NCI-H1694 treated with DMSO at 0.1 percent for 48 hours (cell line): ENCODE measurements around the gene FRMD4A.
"Not testable (repeated sequence)": the region's sequence is repeated elsewhere in the genome, so short reads cannot be mapped to it uniquely, and the experiment has no call there.

ENCODE experiments used
- DNase-seq: peaks from one replicate; lab custom pipeline; 2025; lab: John Stamatoyannopoulos, UW

The FRMD4A gene

GRCh38 chr10:13946209-13946460, 384.6 kb downstream of the FRMD4A start:
- DNase-seq, result no peak

GRCh38 chr10:13945390-13946208, 385.1 kb downstream of the FRMD4A start:
- DNase-seq, result no peak

- no peak for DNase-seq
Observed at GRCh38 chr10:13944823-13945222, 385.9 kb downstream of the FRMD4A start.

GRCh38 chr10:13943735-13944398, 386.9 kb downstream of the FRMD4A start:
- DNase-seq, result no peak

- DNase-seq, result no peak
Observed at GRCh38 chr10:13942035-13942434, 388.7 kb downstream of the FRMD4A start.

GRCh38 chr10:13939391-13939790, 391.3 kb downstream of the FRMD4A start:
- no peak for DNase-seq

GRCh38 chr10:13938950-13939349, 391.8 kb downstream of the FRMD4A start:
- no peak for DNase-seq

- DNase-seq, result no peak
Observed at GRCh38 chr10:13936826-13937225, 393.9 kb downstream of the FRMD4A start.

GRCh38 chr10:13930120-13930519, 400.6 kb downstream of the FRMD4A start:
- DNase-seq, result no peak

GRCh38 chr10:13928451-13928850, 402.3 kb downstream of the FRMD4A start:
- DNase-seq, result no peak

GRCh38 chr10:13925971-13926780, 404.5 kb downstream of the FRMD4A start:
- no peak for DNase-seq

- DNase-seq, result no peak
Observed at GRCh38 chr10:13924040-13924725, 406.5 kb downstream of the FRMD4A start.

GRCh38 chr10:13922586-13922985, 408.1 kb downstream of the FRMD4A start:
- no peak for DNase-seq

GRCh38 chr10:13921941-13922340, 408.8 kb downstream of the FRMD4A start:
- DNase-seq, result no peak

GRCh38 chr10:13921131-13921530, 409.6 kb downstream of the FRMD4A start:
- DNase-seq, result not testable (repeated sequence)

- no peak for DNase-seq
Observed at GRCh38 chr10:13920465-13920864, 410.3 kb downstream of the FRMD4A start.

GRCh38 chr10:13920031-13920430, 410.7 kb downstream of the FRMD4A start:
- no peak for DNase-seq

- no peak for DNase-seq
Observed at GRCh38 chr10:13917791-13918190, 412.9 kb downstream of the FRMD4A start.

GRCh38 chr10:13916384-13916947, 414.3 kb downstream of the FRMD4A start:
- DNase-seq, result no peak

GRCh38 chr10:13915710-13916109, 415.0 kb downstream of the FRMD4A start:
- DNase-seq, result no peak

- no peak for DNase-seq
Observed at GRCh38 chr10:13913897-13914296, 416.8 kb downstream of the FRMD4A start.
